Right hindlimb (tissue), 1 donor: Measurements from ENCODE around the gene TBL1XR1.
"Not testable (repeated sequence)": the region's sequence is repeated elsewhere in the genome, so short reads cannot be mapped to it uniquely, and the experiment has no call there.

Source experiments
- DNase-seq: peaks from one replicate; pipeline ENCODE4 v3.0.0-alpha.2; 2018

TBL1XR1 gene

DNA sequence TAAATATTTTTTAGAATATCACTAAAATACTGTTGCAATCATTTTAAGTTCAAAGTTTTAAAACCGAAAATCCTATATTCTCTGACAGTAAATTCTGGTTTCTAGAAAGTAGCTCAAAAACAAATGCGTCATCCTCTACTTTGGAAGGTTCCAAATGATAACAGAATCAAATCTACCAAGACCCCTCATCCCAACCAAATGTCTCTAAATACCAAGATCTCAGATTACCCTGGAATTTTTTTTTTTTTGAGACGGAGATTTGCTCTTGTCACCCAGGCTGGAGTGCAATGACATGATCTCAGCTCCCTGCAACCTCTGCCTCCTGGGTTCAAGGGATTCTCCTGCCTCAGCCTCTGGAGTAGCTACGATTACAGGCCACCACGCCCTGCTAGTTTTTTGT, 16.8 kb downstream of the TBL1XR1 start:
- DNase-seq: no peak

DNA sequence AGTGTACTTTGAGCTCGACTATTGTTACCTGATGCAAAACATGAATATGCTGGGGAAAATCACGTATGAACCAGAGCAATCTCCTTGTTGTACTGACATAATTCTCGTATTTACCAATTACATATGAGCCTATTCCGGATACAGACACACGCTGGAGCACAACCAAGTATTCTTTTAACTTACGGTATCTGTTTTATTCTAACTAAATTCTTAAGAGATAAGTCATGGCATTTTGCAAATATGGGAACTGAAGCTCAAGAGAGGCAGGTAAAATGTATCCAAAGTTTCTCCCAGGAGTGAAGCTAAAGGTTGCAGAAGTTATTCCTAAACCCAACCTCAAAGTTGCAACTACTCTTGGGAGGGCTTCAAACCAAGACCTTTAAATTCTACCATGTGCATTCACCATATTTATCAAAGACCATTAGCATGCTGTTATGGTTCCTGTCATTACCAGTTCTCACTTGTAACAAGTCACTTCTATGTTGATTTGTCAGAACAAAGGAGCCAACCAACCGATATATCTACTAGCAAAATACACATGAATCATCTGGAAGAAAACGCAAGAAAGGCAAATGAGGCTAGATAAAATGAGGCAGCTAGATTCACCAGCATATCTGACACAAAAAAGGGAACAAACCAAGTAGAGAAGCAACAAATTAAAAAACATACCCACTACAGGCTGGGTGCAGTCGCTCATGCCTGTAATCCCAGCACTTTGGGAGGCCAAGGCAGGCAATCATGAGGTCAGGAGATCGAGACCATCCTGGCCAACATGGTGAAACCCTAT, 17.8 kb downstream of the TBL1XR1 start:
- DNase-seq: no peak

DNA sequence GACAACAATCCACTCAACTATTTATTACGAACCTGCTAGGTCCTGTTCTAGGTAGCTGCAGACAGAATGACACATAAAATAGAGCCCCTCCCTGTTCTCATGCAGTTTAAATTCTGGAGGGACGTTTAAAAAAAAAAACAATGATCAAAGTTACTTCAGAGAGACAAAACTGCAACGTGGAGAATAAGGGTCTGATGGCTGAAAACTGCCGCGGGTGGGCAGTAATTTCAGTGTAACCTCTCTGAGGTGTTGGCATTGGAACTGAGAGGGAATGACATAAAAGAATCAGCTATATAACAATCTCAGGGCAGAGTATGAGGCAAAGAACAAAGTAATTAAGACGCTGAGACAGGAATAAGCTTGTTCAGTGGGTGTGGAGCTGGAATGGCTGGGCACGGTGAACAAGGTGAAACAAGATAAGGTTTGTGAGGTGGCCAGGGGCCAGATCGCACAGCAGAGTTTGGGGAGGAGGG, 19.5 kb downstream of the TBL1XR1 start:
- no peak for DNase-seq

DNA sequence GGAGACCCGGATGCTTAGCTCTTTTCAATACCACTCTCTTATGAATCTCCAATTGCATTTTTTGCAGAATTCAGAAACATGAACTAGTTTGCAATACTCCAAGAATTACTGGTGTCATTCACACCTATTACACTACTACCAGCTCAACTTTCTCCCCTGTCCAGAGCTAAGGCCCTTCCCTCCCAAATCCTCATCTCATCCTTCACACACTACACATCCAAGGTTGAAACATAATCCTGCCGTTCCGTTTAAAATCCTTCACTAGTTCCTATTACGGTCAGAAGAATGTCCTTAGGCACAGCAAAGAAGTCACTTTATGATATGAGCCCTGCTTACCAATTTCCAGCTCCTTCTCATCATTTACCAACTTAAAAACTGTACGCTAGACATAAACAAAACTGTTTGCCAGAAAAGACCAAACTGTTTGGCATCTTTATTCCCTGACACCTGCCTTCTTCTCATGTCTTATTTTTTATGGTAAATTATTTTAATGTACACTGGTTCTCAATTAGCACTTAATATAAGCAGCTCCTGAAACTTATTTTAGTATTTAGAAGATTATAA, 22.6 kb downstream of the TBL1XR1 start:
- DNase-seq: no peak

DNA sequence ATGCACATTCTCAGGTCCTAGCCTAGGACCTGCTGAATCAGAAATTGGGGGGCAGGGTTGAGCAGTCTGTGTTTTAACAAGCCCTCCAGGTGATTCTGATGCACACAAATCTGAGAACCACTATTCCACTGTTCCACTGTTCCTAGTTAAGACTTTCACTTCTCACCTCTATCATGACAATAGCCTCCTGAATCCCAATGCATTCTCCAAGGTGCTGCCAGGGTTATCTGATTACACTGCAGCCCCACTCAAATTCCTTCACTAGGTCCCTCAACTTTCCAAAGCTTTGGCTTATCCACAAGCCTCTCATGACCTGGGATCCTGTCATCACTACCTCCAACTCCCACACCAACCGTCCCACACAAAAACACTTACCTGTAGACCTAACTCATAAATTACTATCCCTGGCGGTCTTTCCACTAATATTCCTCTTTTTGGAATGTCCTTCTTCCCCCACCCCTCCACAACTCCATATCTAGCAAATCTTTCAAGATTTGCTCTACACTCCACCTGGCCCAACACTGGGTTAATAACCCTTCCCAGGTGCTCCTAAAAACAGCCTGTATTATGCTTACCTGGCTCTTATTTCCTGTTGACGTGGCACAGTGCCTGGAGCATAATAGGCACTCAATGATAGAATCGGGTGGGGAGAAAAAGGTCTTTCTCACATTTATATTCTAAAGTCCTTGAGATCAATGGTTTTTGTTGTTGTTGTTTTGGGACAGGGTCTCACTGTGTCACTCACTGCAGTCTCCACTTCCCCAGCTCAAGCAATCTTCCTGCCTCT, 27.2 kb downstream of the TBL1XR1 start:
- DNase-seq: no peak

DNA sequence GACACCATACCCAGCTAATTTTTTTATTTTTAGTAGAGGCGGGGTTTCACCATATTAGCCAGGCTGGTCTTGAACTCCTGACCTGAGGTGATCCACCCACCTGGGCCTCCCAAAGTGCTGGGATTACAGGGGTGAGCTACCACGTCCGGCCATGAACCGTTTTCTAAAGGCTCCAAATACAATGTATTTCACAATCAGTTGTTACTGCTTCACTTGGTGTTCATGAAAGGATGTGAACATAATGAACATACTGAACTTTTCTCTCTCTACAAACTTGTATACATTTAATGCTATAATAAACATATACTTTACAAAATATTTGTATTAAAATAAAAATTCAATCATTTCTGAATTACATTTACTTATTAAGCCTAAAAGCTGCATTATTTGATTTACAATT, 28.9 kb downstream of the TBL1XR1 start:
- no peak for DNase-seq

DNA sequence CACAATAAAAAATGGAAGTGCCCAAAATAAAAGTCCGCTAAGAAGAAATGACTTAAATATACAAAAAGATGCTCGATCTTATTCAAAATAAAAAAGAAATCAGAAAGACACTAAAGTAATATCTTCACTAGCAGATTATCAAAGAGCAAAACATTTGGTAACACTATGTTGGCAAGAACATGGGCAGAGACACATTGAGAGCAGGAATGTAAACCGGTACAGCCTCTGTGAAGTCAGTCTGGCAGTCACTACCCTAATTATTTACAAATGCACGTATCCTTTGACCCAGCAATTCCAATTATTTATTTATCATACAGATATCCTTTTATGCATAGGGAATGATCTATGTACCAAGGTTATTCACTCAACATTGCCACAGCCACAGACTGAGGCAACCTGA, 34.5 kb downstream of the TBL1XR1 start:
- no peak for DNase-seq

DNA sequence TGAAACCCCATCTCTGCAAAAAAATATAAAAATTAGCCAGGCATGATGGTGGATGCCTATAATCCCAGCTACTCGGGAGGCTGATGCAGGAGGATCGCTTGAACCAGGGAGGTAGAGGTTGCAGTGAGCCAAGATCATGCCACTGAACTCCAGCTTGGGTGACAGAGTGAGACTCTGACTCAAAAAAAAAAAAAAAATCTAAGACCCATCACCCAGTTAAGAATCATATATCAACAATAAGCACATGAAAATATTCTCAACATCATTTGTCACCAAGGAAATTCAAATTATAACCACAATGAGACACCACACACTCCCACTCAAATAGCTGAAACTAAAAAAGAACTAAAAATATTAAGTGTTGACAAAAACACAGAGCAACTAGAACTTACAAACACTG, 35.7 kb downstream of the TBL1XR1 start:
- DNase-seq: not testable (repeated sequence)

DNA sequence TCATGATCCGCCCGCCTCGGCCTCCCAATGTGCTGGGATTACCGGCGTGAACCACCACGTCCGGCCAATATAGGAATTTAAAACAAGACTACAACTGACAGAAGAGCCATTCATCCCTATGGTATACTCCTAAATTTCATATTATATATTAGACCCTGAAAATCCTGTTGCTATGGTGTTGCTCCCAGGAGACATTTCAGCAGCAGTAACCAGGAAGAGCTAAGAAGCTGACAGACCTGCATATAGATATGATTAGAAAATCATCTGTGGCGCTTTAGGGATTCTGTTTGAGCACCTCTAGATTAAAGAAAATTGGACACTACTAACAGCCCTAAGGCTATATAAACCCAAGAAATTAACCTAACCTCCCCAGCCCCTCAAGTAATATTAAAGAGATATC, 38.8 kb downstream of the TBL1XR1 start:
- no peak for DNase-seq

DNA sequence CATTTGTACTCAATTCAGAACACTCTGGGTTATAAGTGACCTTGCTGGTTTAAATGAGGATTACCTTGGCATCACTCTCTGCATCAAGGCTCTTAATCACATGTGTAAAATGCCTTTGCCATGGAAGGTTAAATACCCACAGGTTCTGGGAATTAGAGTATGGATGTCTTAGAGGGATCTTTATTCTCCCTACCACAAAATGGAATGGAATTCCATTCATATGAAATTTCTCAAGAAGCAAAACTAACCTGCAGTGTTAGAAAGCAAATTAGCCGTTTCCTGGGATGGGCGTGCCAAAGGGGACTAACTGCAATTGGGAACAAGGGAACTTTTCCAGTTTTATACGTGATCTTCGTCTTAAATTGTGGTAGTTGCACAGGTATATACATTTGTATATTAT, 39.8 kb downstream of the TBL1XR1 start:
- DNase-seq: no peak

DNA sequence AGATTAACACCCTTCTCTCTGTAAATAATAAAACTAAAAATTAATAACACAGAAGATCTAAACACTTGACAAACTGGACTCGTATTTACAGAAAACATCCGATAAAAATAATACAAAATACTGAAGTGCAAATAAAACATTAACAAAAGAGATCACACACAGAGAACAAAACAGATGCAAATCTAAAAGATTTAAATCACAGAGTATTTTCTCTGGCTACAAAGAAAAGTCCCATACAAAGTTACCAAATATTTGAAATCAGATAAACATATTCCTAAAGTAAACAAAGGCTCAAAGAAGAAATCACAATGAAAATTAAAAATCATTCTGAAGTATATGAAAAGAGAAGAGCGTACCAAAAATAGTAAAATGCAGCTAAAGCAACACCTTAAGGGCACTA, 42.5 kb downstream of the TBL1XR1 start:
- DNase-seq: no peak

DNA sequence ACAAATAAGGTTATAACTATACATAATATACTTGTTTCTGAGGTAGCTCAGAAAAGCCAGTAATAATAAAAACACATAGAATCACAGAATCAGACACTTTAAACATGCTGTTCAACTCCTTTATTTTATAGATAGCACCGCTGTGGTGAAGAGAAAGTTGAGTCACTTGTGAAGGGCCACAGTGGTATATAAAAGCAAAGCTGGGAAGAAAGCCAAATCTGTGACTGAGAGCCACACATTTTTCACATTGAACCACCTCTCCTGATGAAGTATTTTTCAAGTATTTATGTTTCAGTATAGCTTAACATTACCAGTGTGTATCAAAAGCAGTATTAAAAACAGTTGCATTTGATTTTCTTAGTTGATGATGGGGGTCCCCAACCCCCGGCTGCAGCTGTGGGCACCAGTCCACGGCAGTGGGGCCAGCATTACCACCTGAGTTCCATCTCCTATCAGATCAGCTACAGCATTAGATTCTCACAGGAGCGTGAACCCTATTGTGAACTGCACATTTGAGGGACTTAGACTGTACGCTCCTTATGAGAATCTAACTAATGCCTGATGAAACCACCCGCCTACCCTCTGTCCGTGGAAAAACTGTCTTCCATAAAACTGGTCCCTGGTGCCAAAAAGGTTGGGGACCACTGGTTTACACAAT, 46.2 kb downstream of the TBL1XR1 start:
- DNase-seq: no peak

DNA sequence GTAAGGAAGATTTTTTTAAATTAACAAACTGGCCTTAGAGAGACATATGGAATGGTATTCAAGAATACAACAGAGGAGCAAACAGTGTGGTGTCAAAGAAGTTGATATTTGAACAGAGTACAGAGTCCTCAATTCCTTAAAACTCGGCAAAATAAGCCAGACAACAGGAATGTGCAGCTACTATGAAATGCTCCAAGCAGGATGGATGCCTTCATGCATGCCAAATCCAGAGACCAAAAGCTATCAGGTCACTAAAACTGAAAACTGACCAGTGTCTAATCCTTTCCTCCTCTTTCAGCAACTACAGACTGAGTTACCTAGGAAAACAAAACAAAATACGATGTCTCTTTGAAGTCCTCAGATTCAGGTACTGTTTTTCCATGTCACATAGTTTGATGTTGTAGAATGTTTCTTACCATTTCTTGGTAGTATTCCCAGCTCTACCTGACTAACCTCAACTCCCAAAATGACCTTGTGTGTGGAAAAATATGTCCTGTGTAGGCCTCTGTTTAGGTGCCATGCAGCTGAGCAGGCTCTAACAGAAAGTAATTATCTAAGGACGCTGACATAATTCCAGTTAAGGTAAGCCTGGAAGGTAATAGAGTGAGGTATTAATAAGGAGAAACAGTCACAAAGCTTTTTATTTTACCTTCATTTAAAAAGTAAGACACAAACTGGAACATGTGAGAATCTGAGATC, 46.9 kb downstream of the TBL1XR1 start:
- no peak for DNase-seq

DNA sequence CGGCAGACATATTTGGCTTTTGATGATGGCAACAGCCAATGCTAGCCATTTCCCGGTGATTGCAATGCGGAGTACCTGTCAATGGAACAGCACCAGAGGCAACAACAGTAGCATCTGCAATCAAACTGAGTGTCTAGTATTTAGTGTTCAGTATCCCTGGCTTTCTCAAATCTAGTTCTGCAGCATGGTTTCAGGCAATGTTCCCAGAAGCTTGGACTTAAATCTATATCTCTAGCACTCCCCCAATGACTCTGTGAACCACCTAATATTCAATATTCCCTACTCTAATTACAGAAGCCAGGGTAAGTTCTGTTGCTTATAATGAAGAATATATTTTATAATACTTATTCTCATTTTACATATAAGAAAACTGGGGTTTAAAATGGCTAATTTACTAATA, 48.2 kb downstream of the TBL1XR1 start:
- DNase-seq: no peak

DNA sequence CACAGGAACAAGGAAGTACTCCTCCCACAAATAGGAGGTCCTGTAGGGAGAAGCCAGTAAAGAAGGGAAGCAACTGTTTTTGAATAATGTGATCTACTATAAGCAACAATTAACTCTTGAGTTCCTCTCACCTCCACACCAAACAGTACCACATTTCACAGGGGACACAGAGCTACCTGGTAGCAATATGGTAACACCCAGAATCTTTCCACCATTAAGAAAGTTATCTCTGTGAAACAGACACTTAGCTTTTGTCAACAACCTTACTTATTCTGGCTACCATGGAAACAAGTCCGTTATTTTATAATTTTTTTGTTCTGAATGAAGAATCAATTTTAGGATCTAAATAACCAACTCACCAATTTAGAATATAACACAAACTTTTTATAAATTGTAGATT, 49.5 kb downstream of the TBL1XR1 start:
- no peak for DNase-seq

DNA sequence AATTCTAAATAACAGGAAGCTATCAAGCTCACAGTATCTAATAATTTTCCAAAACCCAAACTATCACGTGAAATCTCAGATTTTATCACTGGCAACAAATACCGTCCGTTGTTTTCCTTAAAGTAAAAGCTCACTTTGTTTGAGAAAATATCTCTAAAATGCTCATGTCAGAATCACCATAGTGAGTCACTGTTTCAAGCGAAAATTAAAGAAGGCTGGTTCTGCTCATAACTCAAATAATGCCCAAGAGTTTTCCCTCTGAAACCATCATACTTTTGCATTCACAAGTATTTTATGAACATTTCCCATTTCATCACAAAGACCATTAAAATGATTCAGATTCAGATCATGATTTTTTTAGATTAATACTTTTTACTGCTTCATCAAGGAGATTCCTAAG, 50.6 kb downstream of the TBL1XR1 start:
- no peak for DNase-seq

DNA sequence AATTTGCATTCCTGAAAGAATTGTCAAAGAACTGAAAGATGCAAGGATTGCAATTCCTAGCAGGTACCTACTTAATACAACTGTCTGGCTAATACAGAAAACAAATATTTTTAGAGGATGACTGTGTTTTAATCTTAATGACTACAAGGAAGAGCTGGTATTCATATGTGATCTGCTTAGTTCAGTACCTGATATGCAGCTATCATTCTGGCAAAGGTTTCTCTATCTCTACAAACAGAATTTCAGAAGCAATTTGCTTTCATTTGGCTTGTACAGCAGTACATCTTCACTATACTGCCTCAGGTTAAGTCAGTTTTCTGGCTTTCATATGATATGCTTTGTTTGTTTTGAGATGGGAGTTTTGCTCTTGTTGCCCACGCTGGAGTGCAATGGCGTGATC, 51.3 kb downstream of the TBL1XR1 start:
- DNase-seq: no peak

DNA sequence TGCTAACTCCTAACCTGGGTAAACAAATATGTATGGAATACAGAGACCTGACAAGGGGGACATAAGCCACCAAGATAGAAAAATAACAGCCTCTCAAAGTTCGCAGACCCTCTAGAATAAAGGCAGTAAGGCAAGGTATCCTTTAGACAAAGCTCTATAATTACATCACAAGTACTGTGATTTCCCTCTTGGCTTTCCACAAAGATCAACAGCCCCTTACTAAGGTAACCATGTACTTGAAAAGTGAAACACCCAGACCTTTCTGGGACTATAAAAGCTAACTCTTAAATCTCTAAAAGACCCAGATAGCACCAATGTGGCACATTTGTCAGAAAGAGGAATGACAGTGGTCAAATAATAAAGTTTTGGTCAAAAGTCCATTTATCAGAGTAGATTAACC, 51.9 kb downstream of the TBL1XR1 start:
- DNase-seq: no peak

DNA sequence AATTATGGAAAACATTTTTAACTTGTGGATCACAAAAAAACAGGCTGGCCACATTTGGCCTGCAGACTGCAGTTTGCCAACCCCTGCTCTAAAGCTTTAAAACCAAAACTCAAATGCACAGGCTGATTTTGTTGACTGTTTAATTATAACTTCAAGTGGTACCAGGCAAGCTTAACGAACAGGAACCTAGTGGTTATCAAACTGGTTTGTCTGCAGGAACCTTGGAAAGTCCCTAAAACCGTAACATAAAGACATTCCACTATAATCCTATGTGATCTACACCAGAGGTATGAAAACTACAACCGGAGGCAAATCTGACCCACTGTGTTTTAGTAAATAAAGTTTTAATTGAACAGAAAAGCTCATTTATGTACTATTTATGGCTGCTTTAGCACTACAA, 52.4 kb downstream of the TBL1XR1 start:
- no peak for DNase-seq

DNA sequence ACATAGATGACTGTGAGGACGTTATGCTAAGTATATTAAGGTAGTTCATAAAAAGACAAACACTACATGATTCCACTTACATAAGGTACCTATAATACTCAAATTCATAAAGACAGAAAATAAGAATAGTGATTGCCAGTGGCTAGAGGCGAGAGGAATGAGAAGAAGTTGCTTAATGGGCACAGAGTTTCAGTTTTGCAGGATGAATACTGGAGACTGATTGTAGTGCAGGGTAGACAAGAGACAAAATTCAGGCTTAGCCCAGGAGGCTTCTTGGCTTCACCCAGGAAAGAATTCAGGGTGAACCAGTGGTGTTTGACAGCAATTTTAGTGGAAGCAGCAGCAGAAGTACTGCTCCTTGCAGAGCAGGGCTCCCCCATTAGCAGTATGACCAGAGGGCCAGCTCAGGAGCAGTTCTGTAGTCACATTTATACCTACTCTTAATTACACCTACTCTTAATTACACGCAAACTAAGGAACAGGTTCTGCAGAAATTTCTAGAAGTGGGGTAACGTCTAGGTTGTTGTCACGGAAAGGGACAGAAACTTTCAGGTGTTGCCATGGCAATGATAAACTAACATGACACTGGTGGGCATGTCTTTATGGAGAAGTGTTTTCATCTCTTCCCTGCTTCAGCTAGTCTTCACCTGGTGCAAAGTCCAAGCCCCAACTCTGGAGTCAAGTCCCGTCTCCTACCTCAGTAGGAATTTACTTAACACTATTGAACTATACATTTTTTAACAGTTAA, 55.2 kb downstream of the TBL1XR1 start:
- no peak for DNase-seq

DNA sequence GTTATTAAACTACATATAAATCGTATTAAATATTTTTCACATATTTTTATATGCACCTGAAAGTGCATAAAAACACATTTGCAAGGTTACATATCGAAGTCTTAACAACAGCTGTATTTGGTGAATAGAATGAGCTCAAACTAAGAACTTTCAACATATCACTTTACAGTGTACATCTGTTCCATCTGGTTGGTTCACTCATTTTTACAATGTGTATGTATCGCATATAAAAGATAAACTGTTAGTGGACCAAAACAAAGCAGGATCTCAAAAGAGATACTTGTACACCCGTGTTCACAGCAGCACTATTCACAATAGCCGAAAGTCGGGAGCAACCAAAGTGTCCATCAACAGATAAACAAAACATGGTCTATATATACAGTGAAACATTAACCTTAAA, 55.8 kb downstream of the TBL1XR1 start:
- DNase-seq: no peak

DNA sequence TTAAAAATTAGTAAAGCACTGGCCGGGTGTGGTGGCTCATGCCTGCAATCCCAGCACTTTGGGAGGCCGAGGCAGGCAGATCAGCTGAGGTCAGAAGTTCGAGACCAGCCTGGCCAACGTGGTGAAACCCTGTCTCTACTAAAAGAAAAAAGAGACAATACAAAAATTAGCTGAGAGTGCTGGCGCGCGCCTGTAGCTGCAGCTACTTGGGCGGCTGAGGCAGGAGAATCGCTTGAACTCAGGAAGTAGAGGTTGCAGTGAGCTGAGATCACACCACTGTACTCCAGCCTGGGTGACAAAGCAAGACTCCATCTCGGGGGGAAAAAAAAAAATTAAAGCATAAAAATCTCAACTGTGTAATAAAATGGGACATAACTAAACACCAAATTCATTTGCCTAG, 58.1 kb downstream of the TBL1XR1 start:
- DNase-seq: not testable (repeated sequence)
